GM23338 (cell line): Measurements from ENCODE around the gene NFATC1. TPM values are rescaled to one million over a fixed set of nuclear protein-coding genes. Genes with fewer than 3 reads are reported as not detected.
A peak's percentile ranks its signal among the peaks of the same experiment; 100 is the strongest.

ENCODE experiments used
- ATAC-seq: fragments of 200-7000 bp; cut with Tn5 transposase; 3 replicates; pipeline ENCODE4 v1.9.1; 2020
- DNase-seq: peaks from one replicate; pipeline ENCODE4 v3.0.0-alpha.2; 2015; ENCODE audit warnings: low spot score
- H2AFZ ChIP-seq: fragments of 200-600 bp; sonication (generic); 2 replicates; pipeline ENCODE4 v1.8.0; 2016; ENCODE audit warnings: antibody characterized with exemption, mild to moderate bottlenecking, moderate library complexity
- H3F3A ChIP-seq: fragments of 200-600 bp; sonication (generic); replicated peaks from 2 replicates; pipeline ENCODE4 v1.8.0; 2017; ENCODE audit warnings: antibody characterized with exemption, mixed run types, low read depth
- H3K27ac ChIP-seq: fragments of 200-600 bp; sonication (generic); 2 replicates; pipeline ENCODE4 v1.6.1; 2016; ENCODE audit warnings: low read depth
- H3K27me3 ChIP-seq: fragments of 200-600 bp; sonication (generic); 2 replicates; pipeline ENCODE4 v1.8.0; 2016; ENCODE audit warnings: mild to moderate bottlenecking, mixed run types, moderate library complexity; ENCODE audit not compliant: insufficient read depth
- H3K36me3 ChIP-seq: fragments of 200-600 bp; sonication (generic); 2 replicates; pipeline ENCODE4 v1.8.0; 2016; ENCODE audit warnings: mild to moderate bottlenecking; ENCODE audit not compliant: insufficient read depth
- H3K4me1 ChIP-seq: fragments of 200-600 bp; sonication (generic); 2 replicates; pipeline ENCODE4 v1.8.0; 2016; ENCODE audit warnings: mild to moderate bottlenecking, moderate library complexity; ENCODE audit not compliant: insufficient read depth
- H3K4me2 ChIP-seq: fragments of 200-600 bp; sonication (generic); 2 replicates; pipeline ENCODE4 v1.7.1; 2017; ENCODE audit warnings: mixed run types
- H3K4me3 ChIP-seq: fragments of 200-600 bp; sonication (generic); 2 replicates; pipeline ENCODE4 v1.6.1; 2016; ENCODE audit warnings: mixed run types
- H3K79me2 ChIP-seq: fragments of 200-600 bp; sonication (generic); replicated peaks from 2 replicates; pipeline ENCODE4 v1.8.0; 2017; ENCODE audit warnings: mild to moderate bottlenecking; ENCODE audit not compliant: insufficient read depth
- H3K9me2 ChIP-seq: fragments of 200-600 bp; sonication (generic); 2 replicates; pipeline ENCODE4 v1.8.0; 2017; ENCODE audit not compliant: insufficient read depth
- H4K20me1 ChIP-seq: fragments of 200-600 bp; sonication (generic); replicated peaks from 2 replicates; pipeline ENCODE4 v1.8.0; 2017; ENCODE audit warnings: mild to moderate bottlenecking; ENCODE audit not compliant: insufficient read depth
- H3K27ac Mint-ChIP-seq: 2 replicates; pipeline ENCODE4 v1.8.0; 2020; ENCODE audit warnings: inconsistent platforms, mild to moderate bottlenecking, moderate library complexity, mixed read lengths
- H3K27me3 Mint-ChIP-seq: 3 replicates; pipeline ENCODE4 v1.8.0; 2022; ENCODE audit warnings: low read depth, mild to moderate bottlenecking, moderate library complexity, mixed read lengths, inconsistent platforms; ENCODE audit not compliant: insufficient read depth, poor library complexity
- H3K36me3 Mint-ChIP-seq: 3 replicates; pipeline ENCODE4 v1.8.0; 2021; ENCODE audit warnings: low read depth, mild to moderate bottlenecking, inconsistent platforms, moderate library complexity, mixed read lengths
- H3K4me1 Mint-ChIP-seq: 3 replicates; pipeline ENCODE4 v1.8.0; 2020; ENCODE audit warnings: mild to moderate bottlenecking, inconsistent platforms, mixed read lengths
- H3K4me3 Mint-ChIP-seq: 3 replicates; pipeline ENCODE4 v1.8.0; 2021; ENCODE audit warnings: moderate library complexity, mild to moderate bottlenecking, inconsistent platforms, mixed read lengths
- H3K9me3 Mint-ChIP-seq: 3 replicates; pipeline ENCODE4 v1.8.0; 2020; ENCODE audit warnings: moderate library complexity, mild to moderate bottlenecking, inconsistent platforms, mixed read lengths
- EZH2phosphoT487 ChIP-seq: fragments of 200-600 bp; sonication (generic); IDR thresholded peaks from one replicate; pipeline ENCODE4 v1.8.1; 2018; ENCODE audit warnings: antibody characterized with exemption; ENCODE audit not compliant: unreplicated experiment
- JUNB ChIP-seq: IDR thresholded peaks from one replicate; pipeline ENCODE4 v1.6.1; 2016; ENCODE audit warnings: antibody characterized with exemption; ENCODE audit not compliant: unreplicated experiment
- NANOG ChIP-seq: IDR thresholded peaks from 2 replicates; pipeline ENCODE4 v1.6.1; 2016; ENCODE audit warnings: antibody characterized with exemption, borderline replicate concordance
- POLR2AphosphoS5 ChIP-seq: IDR thresholded peaks from 2 replicates; pipeline ENCODE4 v1.6.1; 2016; ENCODE audit warnings: antibody characterized with exemption, low read depth
- STAT1 ChIP-seq: IDR thresholded peaks from one replicate; pipeline ENCODE4 v1.6.1; 2016; ENCODE audit warnings: antibody characterized with exemption; ENCODE audit not compliant: unreplicated experiment
- ZNF114 ChIP-seq: fragments of 250-450 bp; sonication (Bioruptor Pico); IDR thresholded peaks from 2 replicates; pipeline ENCODE4 v1.5.0; 2020; ENCODE audit warnings: mild to moderate bottlenecking, moderate library complexity
- ZNF331 ChIP-seq: fragments of 250-450 bp; sonication (Bioruptor Pico); IDR thresholded peaks from 2 replicates; pipeline ENCODE4 v1.5.0; 2020; ENCODE audit warnings: low read depth, mild to moderate bottlenecking, moderate library complexity
- polyA plus RNA-seq: library from polyadenylated mRNA; unstranded; fragments of >200 nt; fragmentation: Nextera tagmentation; extraction: Ambion mirVana; gene quantifications from 2 replicates; pipeline ENCODE4 v1.2.1, GENCODE V29; 2016
- total RNA-seq: library from RNA; depleted of rRNA; stranded (reverse); fragments of >200 nt; shearing (Covaris generic); gene quantifications from 2 replicates; pipeline ENCODE4 v1.2.3, GENCODE V29; 2014
- TF ChIP-seq, protein P1 (sequence below): fragments of 250-450 bp; sonication (Bioruptor Pico); IDR thresholded peaks from 2 replicates; pipeline ENCODE4 v1.5.0; 2020; ENCODE audit warnings: mild to moderate bottlenecking, moderate library complexity
- TF ChIP-seq, protein P2 (sequence below): IDR thresholded peaks from one replicate; pipeline ENCODE4 v1.6.1; 2018; ENCODE audit warnings: antibody characterized with exemption; ENCODE audit not compliant: unreplicated experiment

NFATC1 gene
- total and polyA plus RNA-seq, 2 experiments from 2014 or later, result 3.9 to 6.4 TPM

DNA sequence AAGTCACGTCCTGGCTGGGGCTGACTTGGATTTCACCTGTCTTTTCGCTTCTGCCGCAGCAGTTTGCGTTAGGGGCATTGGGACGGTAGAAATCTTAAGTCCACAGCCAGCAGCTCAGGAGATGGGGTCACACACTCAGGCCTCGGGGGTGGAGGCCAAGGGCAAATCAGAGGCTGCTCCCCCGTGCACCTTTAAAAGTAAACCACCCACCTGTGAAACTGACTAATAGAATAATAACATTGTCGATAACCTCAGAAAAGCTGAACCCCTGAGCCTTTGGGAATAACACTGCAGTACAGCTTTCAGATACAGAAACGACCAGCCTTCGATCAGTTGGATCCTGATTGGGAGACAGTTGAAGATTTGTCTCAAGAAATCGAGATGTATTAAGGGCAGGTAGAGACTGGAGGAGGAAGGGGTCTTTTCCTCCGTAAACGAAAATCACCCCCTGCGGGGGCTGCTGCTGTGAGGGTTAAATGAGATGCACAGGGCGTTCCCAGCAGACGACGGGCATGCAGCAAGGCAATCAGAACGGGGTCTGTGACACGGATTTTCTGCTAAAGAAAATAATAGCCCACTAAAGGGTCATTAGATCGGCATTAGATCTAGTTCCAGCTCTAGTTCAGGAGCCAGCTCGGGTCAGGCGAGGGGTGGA lies 16.4 kb upstream of the NFATC1 start:
- H3K79me2 ChIP-seq, result no peaks in the 10 kb centered on the region
- H3K4me3 Mint-ChIP-seq, result peak overlapping the region; percentile 62; the same call in 1 of the 3 replicates
- no peak overlapping the region for H2AFZ ChIP-seq

DNA sequence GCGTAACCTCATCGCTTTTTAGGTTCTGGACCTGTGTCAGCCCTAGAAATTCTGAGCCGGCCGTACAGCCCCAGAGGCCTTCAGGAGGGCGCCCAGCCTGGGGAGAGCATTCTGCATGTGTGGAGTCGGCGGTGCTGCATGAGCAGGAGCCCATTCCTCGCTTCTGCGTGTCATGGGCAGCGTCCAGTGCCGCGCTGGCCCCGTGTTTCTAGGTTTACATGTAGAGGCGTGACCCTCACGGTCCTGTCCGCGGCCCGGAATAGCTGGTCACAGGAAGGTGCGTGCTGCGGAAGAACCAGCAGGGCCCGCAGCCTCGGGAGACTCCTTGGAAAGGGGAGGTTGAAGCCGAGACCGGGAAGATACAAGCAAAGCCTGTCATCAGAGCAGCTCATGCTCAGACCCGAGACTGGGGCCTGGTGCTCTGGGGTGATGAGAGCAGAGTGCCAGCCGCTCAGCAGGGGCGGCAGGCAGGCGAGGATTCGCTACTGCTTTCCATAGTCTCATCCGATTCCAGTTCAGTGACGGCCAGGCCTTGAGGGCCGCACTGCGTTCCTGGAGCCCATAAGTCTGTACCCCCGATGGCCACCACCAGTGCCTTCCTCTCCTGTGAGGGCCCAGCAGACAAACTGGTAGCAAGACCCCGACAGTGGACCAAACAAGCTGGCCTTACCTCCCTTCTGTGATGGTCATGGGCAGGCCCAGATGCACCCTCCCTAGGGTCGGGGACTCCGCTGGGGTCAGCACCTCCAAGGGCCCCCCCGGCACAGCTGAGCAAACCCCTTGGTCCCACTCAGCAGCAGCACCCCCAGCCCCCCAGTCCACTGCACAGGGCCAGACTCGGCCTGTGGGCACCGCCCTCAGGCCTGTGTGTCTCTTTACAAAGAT lies 15.6 kb upstream of the NFATC1 start:
- Mint-ChIP-seq H3K27ac (no peak overlapping the region), H3K9me3 (no peaks in the 10 kb centered on the region), H3K27me3 (peaks cover 11% of the 10 kb centered on the region), H3K4me1 (peaks cover 16% of the 10 kb centered on the region; the same call in 2 of the 3 replicates), H3K36me3 (no peaks in the 10 kb centered on the region), H3K4me3 (no peak overlapping the region)
- Histone ChIP-seq H3K27ac (no peak overlapping the region), H3K9me2 (no peaks in the 10 kb centered on the region), H2AFZ (no peak overlapping the region), H3K36me3 (no peaks in the 10 kb centered on the region), H4K20me1 (no peaks in the 10 kb centered on the region), H3K4me1 (no peaks in the 10 kb centered on the region), H3K79me2 (no peaks in the 10 kb centered on the region), H3K4me2 (no peak overlapping the region), H3F3A (0 out of 2 replicates have a peak, but pooled peaks cover 5% of the 10 kb centered on the region), H3K27me3 (no peaks in the 10 kb centered on the region), H3K4me3 (no peak overlapping the region)
- DNase-seq, result no peak
- ATAC-seq, result no peak
- TF ChIP-seq JUNB, result no peak
- no peak for TF ChIP-seq ZNF114 (CRISPR knock-in tag)
- TF ChIP-seq, protein P1, sequence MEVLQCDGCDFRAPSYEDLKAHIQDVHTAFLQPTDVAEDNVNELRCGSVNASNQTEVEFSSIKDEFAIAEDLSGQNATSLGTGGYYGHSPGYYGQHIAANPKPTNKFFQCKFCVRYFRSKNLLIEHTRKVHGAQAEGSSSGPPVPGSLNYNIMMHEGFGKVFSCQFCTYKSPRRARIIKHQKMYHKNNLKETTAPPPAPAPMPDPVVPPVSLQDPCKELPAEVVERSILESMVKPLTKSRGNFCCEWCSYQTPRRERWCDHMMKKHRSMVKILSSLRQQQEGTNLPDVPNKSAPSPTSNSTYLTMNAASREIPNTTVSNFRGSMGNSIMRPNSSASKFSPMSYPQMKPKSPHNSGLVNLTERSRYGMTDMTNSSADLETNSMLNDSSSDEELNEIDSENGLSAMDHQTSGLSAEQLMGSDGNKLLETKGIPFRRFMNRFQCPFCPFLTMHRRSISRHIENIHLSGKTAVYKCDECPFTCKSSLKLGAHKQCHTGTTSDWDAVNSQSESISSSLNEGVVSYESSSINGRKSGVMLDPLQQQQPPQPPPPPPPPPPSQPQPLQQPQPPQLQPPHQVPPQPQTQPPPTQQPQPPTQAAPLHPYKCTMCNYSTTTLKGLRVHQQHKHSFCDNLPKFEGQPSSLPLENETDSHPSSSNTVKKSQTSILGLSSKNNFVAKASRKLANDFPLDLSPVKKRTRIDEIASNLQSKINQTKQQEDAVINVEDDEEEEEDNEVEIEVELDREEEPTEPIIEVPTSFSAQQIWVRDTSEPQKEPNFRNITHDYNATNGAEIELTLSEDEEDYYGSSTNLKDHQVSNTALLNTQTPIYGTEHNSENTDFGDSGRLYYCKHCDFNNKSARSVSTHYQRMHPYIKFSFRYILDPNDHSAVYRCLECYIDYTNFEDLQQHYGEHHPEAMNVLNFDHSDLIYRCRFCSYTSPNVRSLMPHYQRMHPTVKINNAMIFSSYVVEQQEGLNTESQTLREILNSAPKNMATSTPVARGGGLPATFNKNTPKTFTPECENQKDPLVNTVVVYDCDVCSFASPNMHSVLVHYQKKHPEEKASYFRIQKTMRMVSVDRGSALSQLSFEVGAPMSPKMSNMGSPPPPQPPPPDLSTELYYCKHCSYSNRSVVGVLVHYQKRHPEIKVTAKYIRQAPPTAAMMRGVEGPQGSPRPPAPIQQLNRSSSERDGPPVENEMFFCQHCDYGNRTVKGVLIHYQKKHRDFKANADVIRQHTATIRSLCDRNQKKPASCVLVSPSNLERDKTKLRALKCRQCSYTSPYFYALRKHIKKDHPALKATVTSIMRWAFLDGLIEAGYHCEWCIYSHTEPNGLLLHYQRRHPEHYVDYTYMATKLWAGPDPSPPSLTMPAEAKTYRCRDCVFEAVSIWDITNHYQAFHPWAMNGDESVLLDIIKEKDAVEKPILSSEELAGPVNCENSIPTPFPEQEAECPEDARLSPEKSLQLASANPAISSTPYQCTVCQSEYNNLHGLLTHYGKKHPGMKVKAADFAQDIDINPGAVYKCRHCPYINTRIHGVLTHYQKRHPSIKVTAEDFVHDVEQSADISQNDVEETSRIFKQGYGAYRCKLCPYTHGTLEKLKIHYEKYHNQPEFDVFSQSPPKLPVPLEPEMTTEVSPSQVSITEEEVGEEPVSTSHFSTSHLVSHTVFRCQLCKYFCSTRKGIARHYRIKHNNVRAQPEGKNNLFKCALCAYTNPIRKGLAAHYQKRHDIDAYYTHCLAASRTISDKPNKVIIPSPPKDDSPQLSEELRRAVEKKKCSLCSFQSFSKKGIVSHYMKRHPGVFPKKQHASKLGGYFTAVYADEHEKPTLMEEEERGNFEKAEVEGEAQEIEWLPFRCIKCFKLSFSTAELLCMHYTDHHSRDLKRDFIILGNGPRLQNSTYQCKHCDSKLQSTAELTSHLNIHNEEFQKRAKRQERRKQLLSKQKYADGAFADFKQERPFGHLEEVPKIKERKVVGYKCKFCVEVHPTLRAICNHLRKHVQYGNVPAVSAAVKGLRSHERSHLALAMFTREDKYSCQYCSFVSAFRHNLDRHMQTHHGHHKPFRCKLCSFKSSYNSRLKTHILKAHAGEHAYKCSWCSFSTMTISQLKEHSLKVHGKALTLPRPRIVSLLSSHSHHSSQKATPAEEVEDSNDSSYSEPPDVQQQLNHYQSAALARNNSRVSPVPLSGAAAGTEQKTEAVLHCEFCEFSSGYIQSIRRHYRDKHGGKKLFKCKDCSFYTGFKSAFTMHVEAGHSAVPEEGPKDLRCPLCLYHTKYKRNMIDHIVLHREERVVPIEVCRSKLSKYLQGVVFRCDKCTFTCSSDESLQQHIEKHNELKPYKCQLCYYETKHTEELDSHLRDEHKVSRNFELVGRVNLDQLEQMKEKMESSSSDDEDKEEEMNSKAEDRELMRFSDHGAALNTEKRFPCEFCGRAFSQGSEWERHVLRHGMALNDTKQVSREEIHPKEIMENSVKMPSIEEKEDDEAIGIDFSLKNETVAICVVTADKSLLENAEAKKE (CRISPR knock-in tag), result no peak
- TF ChIP-seq ZNF331 (CRISPR knock-in tag), result no peak
- no peak for TF ChIP-seq POLR2AphosphoS5
- no peak for TF ChIP-seq EZH2phosphoT487
- TF ChIP-seq, protein P2, sequence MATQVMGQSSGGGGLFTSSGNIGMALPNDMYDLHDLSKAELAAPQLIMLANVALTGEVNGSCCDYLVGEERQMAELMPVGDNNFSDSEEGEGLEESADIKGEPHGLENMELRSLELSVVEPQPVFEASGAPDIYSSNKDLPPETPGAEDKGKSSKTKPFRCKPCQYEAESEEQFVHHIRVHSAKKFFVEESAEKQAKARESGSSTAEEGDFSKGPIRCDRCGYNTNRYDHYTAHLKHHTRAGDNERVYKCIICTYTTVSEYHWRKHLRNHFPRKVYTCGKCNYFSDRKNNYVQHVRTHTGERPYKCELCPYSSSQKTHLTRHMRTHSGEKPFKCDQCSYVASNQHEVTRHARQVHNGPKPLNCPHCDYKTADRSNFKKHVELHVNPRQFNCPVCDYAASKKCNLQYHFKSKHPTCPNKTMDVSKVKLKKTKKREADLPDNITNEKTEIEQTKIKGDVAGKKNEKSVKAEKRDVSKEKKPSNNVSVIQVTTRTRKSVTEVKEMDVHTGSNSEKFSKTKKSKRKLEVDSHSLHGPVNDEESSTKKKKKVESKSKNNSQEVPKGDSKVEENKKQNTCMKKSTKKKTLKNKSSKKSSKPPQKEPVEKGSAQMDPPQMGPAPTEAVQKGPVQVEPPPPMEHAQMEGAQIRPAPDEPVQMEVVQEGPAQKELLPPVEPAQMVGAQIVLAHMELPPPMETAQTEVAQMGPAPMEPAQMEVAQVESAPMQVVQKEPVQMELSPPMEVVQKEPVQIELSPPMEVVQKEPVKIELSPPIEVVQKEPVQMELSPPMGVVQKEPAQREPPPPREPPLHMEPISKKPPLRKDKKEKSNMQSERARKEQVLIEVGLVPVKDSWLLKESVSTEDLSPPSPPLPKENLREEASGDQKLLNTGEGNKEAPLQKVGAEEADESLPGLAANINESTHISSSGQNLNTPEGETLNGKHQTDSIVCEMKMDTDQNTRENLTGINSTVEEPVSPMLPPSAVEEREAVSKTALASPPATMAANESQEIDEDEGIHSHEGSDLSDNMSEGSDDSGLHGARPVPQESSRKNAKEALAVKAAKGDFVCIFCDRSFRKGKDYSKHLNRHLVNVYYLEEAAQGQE, result no peak
- TF ChIP-seq STAT1, result no peak
- no peak for TF ChIP-seq NANOG

More for the DNA sequence above, 16.4 kb upstream of the NFATC1 start:
- Mint-ChIP-seq H3K9me3 (no peaks in the 10 kb centered on the region), H3K4me1 (peaks cover 16% of the 10 kb centered on the region; the same call in 2 of the 3 replicates), H3K27me3 (peaks cover 11% of the 10 kb centered on the region), H3K27ac (no peak overlapping the region), H3K36me3 (no peaks in the 10 kb centered on the region)
- H3K4me1 ChIP-seq, result no peaks in the 10 kb centered on the region
- no peak overlapping the region; the same call in 1 of the 2 replicates for H3K4me2 ChIP-seq
- no peaks in the 10 kb centered on the region for H3K9me2 ChIP-seq
- H3K27ac ChIP-seq, result no peak overlapping the region
- 0 out of 2 replicates have a peak, but pooled peaks cover 5% of the 10 kb centered on the region for H3F3A ChIP-seq
- no peaks in the 10 kb centered on the region for H4K20me1 ChIP-seq
- H3K27me3 ChIP-seq, result no peaks in the 10 kb centered on the region
- no peaks in the 10 kb centered on the region for H3K36me3 ChIP-seq
- no peak for DNase-seq
- TF ChIP-seq EZH2phosphoT487, result no peak
- no peak overlapping the region for H3K4me3 ChIP-seq
- ATAC-seq, result no peak
